ENCODE data around the gene DOCK4.
"Not testable (repeated sequence)": the region's sequence is repeated elsewhere in the genome, so short reads cannot be mapped to it uniquely, and the experiment has no call there.

Gene DOCK4

DNA sequence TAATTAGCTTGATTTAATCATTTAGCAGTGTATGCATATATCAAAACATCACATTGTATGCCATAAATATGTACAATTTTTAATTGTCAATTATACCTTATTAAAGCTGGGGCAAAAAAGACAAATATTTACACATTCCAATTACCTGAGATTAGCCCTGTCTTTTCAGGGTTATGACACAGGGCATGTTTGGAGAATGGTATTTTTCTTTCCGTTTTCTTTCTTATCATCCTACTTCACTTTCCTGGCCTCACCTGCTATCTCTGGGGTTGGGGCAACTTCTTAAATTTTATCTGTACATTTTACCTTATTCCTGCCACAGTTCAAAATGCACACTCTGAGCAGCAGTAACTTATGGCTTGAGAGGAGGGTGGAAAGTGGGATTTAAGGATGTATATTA, 285.9 kb downstream of the DOCK4 start:
- ChIA-PET CTCF (interaction anchor here (1.2 kb wide), 1 partner anchor 26 kb away, joined by 3 read pairs; no protein-coding TSS in a partner anchor), POLR2A (no interaction called here)
- DNase-seq (ENCODE audit: extremely low spot score), result no peak
- no peak for TF ChIP-seq CTCF (IDR thresholded peaks at IDR 0.05; ENCODE audit: control extremely low read depth, extremely low read depth, low read depth, missing control alignments)

GRCh38 chr7:111919631-111920179, 286.5 kb downstream of the DOCK4 start:
- ChIA-PET CTCF (interaction anchor here (1.2 kb wide), 1 partner anchor 25 kb away, joined by 3 read pairs; no protein-coding TSS in a partner anchor), POLR2A (no interaction called here)
- DNase-seq (ENCODE audit: extremely low spot score), result no peak
- no peak for TF ChIP-seq CTCF (IDR thresholded peaks at IDR 0.05; ENCODE audit: control extremely low read depth, extremely low read depth, low read depth, missing control alignments)

DNA sequence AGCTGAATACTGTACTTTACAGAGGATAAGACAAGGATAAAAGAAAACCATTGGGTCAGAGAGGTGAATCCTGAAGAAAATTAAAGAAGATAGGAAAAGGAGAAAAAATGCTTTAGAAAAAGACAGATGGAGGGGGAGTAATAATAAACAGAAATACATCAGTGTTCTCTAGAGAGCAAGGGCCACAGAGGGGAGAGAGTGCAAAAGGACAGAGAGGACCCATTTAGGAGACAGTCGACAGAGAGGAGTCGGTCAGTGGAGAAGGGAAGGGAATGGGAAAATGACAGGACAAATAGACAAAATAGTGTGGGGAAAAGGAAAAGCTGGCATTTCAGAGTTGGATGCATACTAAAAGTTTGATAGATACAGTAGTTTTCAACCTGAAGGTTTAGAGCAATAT, 287.0 kb downstream of the DOCK4 start:
- no peak for DNase-seq (ENCODE audit: extremely low spot score)
- ChIA-PET CTCF (no interaction called here), POLR2A (no interaction called here)

GRCh38 chr7:111918461-111918860, 287.7 kb downstream of the DOCK4 start:
- POLR2A ChIA-PET, result no interaction called here
- TF ChIP-seq CTCF (IDR thresholded peaks at IDR 0.05; ENCODE audit: control extremely low read depth, extremely low read depth, low read depth, missing control alignments), result no peak
- no peak for DNase-seq (ENCODE audit: extremely low spot score)
- CTCF ChIA-PET, result no interaction called here

More for the DNA sequence above, 287.0 kb downstream of the DOCK4 start:
- no peak for TF ChIP-seq CTCF (IDR thresholded peaks at IDR 0.05; ENCODE audit: control extremely low read depth, extremely low read depth, low read depth, missing control alignments)

GRCh38 chr7:111917404-111917803, 288.8 kb downstream of the DOCK4 start:
- CTCF ChIA-PET; POLR2A ChIA-PET; DNase-seq (ENCODE audit: extremely low spot score): not testable (repeated sequence)

DNA sequence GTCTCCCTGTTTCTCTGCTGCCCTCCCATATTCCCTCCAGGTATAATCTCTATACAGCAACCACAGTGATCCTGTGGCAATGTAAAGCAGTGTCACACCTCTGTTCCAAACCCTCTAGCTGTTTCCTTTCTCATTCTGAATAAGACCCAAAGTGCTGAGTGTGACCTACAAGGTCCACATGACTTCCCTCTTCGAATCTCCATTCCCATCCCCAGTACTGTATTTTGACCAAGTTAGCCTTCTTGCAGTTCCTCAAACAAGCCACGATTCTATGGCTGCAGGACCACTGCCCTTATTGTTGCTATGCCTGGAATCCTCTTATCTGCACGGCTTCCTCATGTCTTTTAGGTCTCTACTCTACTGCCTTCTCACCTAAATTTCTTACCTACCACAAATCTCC, 291.9 kb downstream of the DOCK4 start:
- ChIA-PET POLR2A (no interaction called here), CTCF (no interaction called here)
- no peak for TF ChIP-seq CTCF (IDR thresholded peaks at IDR 0.05; ENCODE audit: control extremely low read depth, extremely low read depth, low read depth, missing control alignments)
- no peak for DNase-seq (ENCODE audit: extremely low spot score)

GRCh38 chr7:111911166-111911961, 294.8 kb downstream of the DOCK4 start:
- POLR2A ChIA-PET, result no interaction called here
- DNase-seq (ENCODE audit: extremely low spot score), result no peak
- CTCF ChIA-PET, result interaction anchor here (1.9 kb wide), 1 partner anchor 18 kb away, joined by 6 read pairs; no protein-coding TSS in a partner anchor
- TF ChIP-seq CTCF (IDR thresholded peaks at IDR 0.05; ENCODE audit: control extremely low read depth, extremely low read depth, low read depth, missing control alignments), result no peak

Data from GM10248 (cell line).